HG02763 (cell line): Measurements from ENCODE around the gene SLC11A1.
A peak's percentile ranks its signal among the peaks of the same experiment; 100 is the strongest.

Experiments
- ATAC-seq: cut with Tn5 transposase; IDR thresholded peaks from one replicate; pipeline ENCODE4 v1.9.1; 2021; ENCODE audit warnings: mild to moderate bottlenecking, moderate library complexity; ENCODE audit not compliant: unreplicated experiment

The SLC11A1 gene

GRCh38 chr2:218403810-218404209, 21.7 kb downstream of the SLC11A1 start:
- no peak for ATAC-seq

GRCh38 chr2:218404351-218405085, 22.4 kb downstream of the SLC11A1 start:
- no peak for ATAC-seq

GRCh38 chr2:218405086-218405745, 23.1 kb downstream of the SLC11A1 start:
- no peak for ATAC-seq

- peak; percentile 6 for ATAC-seq
Measured at GRCh38 chr2:218405746-218406208, 23.7 kb downstream of the SLC11A1 start.

- peak; percentile 84 for ATAC-seq
Measured at GRCh38 chr2:218406209-218406948, 24.3 kb downstream of the SLC11A1 start.

- no peak for ATAC-seq
Measured at GRCh38 chr2:218406949-218407618, 25.0 kb downstream of the SLC11A1 start.

- no peak for ATAC-seq
Measured at GRCh38 chr2:218407717-218408116, 25.6 kb downstream of the SLC11A1 start.

GRCh38 chr2:218418321-218418716, 36.2 kb downstream of the SLC11A1 start:
- no peak for ATAC-seq

GRCh38 chr2:218418717-218419458, 36.8 kb downstream of the SLC11A1 start, which contains the start of gene VIL1:
Gene VIL1, plus strand, starts transcription at chr2:218419123. Its CDS starts 4,656 bp downstream, at chr2:218423779.
- no peak for ATAC-seq

- ATAC-seq = no peak
Measured at GRCh38 chr2:218419630-218420216, 37.6 kb downstream of the SLC11A1 start.

GRCh38 chr2:218421027-218421426, 39.0 kb downstream of the SLC11A1 start:
- no peak for ATAC-seq

- no peak for ATAC-seq
Measured at GRCh38 chr2:218422403-218423086, 40.5 kb downstream of the SLC11A1 start.

- ATAC-seq = no peak
Measured at GRCh38 chr2:218423584-218423983, 41.5 kb downstream of the SLC11A1 start.

- no peak for ATAC-seq
Measured at GRCh38 chr2:218425531-218425930, 43.5 kb downstream of the SLC11A1 start.

- no peak for ATAC-seq
Measured at GRCh38 chr2:218427741-218428140, 45.7 kb downstream of the SLC11A1 start.

GRCh38 chr2:218428846-218429558, 46.9 kb downstream of the SLC11A1 start:
- ATAC-seq = no peak

GRCh38 chr2:218429911-218430692, 48.0 kb downstream of the SLC11A1 start:
- ATAC-seq = no peak

GRCh38 chr2:218430721-218431120, 48.6 kb downstream of the SLC11A1 start:
- no peak for ATAC-seq
